Brain microvascular endothelial cell (primary cell): ENCODE data around the gene CRYZL1.
"Not testable (repeated sequence)": the region's sequence is repeated elsewhere in the genome, so short reads cannot be mapped to it uniquely, and the experiment has no call there.

Source experiments
- DNase-seq: peaks from one replicate; pipeline ENCODE4 v3.0.0-alpha.2; 2020
- H3K27ac ChIP-seq: fragments of 250-450 bp; sonication (Bioruptor Pico); 2 replicates; pipeline ENCODE4 v1.5.1; 2020; ENCODE audit warnings: mild to moderate bottlenecking, moderate library complexity
- H3K27me3 ChIP-seq: fragments of 250-450 bp; sonication (Bioruptor Pico); replicated peaks from 2 replicates; pipeline ENCODE4 v1.5.1; 2020; ENCODE audit warnings: mild to moderate bottlenecking
- H3K36me3 ChIP-seq: fragments of 250-450 bp; sonication (Bioruptor Pico); replicated peaks from 2 replicates; pipeline ENCODE4 v1.5.1; 2020; ENCODE audit warnings: mild to moderate bottlenecking
- H3K4me3 ChIP-seq: 2 replicates; pipeline ENCODE4 v1.5.1; 2011; ENCODE audit warnings: low read depth, mild to moderate bottlenecking, control low read depth, low read length, moderate library complexity
- in situ Hi-C: cut with HindIII; loops from 2 replicates; pipeline ENCODE4 v1.10.0; 2017; ENCODE audit warnings: low sequenced_read_pairs, low pct_ligation_motif_present
- TF ChIP-seq, protein P1 (sequence below): IDR thresholded peaks from 2 replicates; pipeline ENCODE4 v1.5.1; 2011; ENCODE audit warnings: low read depth, mild to moderate bottlenecking, moderate library complexity, low read length, control low read depth, inconsistent platforms; ENCODE audit errors: missing control alignments

Gene CRYZL1

GRCh38 chr21:33578214-33578613 lies 63.3 kb downstream of the CRYZL1 start:
- TF ChIP-seq, protein P1, sequence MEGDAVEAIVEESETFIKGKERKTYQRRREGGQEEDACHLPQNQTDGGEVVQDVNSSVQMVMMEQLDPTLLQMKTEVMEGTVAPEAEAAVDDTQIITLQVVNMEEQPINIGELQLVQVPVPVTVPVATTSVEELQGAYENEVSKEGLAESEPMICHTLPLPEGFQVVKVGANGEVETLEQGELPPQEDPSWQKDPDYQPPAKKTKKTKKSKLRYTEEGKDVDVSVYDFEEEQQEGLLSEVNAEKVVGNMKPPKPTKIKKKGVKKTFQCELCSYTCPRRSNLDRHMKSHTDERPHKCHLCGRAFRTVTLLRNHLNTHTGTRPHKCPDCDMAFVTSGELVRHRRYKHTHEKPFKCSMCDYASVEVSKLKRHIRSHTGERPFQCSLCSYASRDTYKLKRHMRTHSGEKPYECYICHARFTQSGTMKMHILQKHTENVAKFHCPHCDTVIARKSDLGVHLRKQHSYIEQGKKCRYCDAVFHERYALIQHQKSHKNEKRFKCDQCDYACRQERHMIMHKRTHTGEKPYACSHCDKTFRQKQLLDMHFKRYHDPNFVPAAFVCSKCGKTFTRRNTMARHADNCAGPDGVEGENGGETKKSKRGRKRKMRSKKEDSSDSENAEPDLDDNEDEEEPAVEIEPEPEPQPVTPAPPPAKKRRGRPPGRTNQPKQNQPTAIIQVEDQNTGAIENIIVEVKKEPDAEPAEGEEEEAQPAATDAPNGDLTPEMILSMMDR = no peak
- no peak for DNase-seq
- no peaks in the 10 kb centered on the region for H3K27me3 ChIP-seq
- H3K27ac ChIP-seq = no peak overlapping the region
- H3K4me3 ChIP-seq = no peak overlapping the region
- in situ Hi-C loops = no loop called here
- peaks cover 35% of the 10 kb centered on the region for H3K36me3 ChIP-seq

GRCh38 chr21:33576741-33577141 lies 64.8 kb downstream of the CRYZL1 start:
- H3K36me3 ChIP-seq = peaks cover 44% of the 10 kb centered on the region
- in situ Hi-C loops, DNase-seq, H3K27me3 ChIP-seq, H3K4me3 ChIP-seq, H3K27ac ChIP-seq: not testable (repeated sequence)

DNA sequence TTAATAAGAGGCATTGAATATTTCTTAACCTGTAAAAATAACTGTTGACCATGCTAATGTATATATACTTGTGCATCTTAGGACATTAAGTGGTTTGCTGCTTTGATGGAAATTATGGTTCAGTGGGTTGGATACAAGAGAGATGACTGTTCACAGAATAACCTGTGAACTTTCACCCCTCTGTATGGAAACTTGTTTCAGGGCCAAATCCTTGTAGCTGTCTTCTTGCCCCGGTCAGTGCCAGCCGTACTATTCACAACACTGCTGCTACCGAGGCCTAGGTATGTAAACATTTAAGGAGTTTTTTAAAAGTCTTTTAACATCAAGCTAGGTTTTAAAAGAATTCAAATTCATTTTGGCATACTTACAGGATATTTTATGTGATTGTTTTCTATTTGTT lies 69.2 kb downstream of the CRYZL1 start:
- TF ChIP-seq, protein P1 = no peak

GRCh38 chr21:33569991-33570390 lies 71.5 kb downstream of the CRYZL1 start:
- TF ChIP-seq, protein P1 = no peak
- DNase-seq = no peak
- no peak overlapping the region for H3K4me3 ChIP-seq
- H3K27ac ChIP-seq = no peak overlapping the region
- peaks cover 63% of the 10 kb centered on the region for H3K36me3 ChIP-seq
- no peaks in the 10 kb centered on the region for H3K27me3 ChIP-seq
- in situ Hi-C loops = no loop called here

More for the DNA sequence above, 69.2 kb downstream of the CRYZL1 start:
- DNase-seq = no peak
- in situ Hi-C loops = no loop called here
- Histone ChIP-seq H3K36me3 (peaks cover 69% of the 10 kb centered on the region), H3K4me3 (no peak overlapping the region), H3K27me3 (no peaks in the 10 kb centered on the region), H3K27ac (no peak overlapping the region)

- DNase-seq = no peak
- H3K36me3 ChIP-seq = peaks cover 54% of the 10 kb centered on the region
- in situ Hi-C loops = no loop called here
Measured at GRCh38 chr21:33568448-33568847, 73.1 kb downstream of the CRYZL1 start.

GRCh38 chr21:33567914-33568313 lies 73.6 kb downstream of the CRYZL1 start:
- H3K36me3 ChIP-seq = peaks cover 51% of the 10 kb centered on the region
- TF ChIP-seq, protein P1 = no peak
- H3K27me3 ChIP-seq = no peaks in the 10 kb centered on the region
- in situ Hi-C loops = no loop called here
- DNase-seq = no peak
- no peak overlapping the region for H3K27ac ChIP-seq
- H3K4me3 ChIP-seq = no peak overlapping the region

More at GRCh38 chr21:33568448-33568847, 73.1 kb downstream of the CRYZL1 start:
- TF ChIP-seq, protein P1 = no peak
- Histone ChIP-seq H3K27ac (no peak overlapping the region), H3K4me3 (no peak overlapping the region), H3K27me3 (no peaks in the 10 kb centered on the region)
